Stimulated activated CD4-positive, alpha-beta T cell treated with anti-CD3 and anti-CD28 coated beads, Interleukin-12 subunit alpha, Interleukin-12 subunit beta, amount 100 ng/mL, for 48 hours (primary cell): ENCODE data around the gene CACNA2D3.

ENCODE experiments used
- DNase-seq, 3 donors: peaks; one replicate each; pipeline ENCODE4 v3.0.0-alpha.2; 2020; ENCODE audit warnings: low read depth in 2 of 3, low spot score in 1 of 3

The CACNA2D3 gene

DNA sequence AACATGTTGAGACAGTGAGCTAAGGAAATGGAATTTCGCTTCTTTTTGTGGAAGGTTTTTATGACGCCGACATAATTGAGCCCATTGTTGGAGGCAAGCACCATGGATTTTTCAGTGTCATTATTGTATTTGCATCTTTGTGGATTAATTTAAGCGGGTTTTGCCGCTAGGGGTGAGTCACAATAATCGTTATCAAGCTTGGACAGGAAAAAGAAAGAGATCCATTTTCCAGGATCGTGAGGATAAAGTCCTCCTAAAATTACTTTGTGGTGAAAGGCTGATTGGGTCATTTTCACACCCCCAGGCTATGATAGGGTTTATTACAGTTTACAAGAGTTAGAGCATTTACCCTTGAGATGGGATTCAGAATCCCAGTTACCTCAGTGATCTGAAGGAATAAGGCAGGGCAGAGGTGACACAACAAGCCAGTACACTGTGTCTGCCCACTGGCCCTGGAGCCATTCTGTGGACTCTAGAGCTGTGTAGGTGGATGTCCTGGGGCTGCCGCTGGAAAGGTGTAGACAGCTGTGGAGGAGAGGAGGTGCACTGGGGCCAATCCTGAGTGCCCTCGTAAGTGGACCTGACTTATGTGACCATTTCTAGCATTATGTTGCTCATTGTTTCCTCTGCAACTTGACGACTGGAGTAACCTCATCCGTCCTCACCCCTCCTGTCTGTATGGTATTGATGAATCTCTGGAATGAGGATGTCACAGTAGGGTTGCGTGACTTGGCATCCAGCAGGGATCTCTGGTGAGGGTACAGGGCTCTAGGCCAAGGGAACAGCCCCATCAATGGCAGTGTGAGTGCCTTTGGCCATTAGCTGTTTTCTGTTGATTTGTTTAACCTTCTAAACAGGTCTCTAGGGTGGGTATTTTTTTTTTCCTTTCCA is 435.4 kb downstream of the CACNA2D3 start:
- no peak for DNase-seq

DNA sequence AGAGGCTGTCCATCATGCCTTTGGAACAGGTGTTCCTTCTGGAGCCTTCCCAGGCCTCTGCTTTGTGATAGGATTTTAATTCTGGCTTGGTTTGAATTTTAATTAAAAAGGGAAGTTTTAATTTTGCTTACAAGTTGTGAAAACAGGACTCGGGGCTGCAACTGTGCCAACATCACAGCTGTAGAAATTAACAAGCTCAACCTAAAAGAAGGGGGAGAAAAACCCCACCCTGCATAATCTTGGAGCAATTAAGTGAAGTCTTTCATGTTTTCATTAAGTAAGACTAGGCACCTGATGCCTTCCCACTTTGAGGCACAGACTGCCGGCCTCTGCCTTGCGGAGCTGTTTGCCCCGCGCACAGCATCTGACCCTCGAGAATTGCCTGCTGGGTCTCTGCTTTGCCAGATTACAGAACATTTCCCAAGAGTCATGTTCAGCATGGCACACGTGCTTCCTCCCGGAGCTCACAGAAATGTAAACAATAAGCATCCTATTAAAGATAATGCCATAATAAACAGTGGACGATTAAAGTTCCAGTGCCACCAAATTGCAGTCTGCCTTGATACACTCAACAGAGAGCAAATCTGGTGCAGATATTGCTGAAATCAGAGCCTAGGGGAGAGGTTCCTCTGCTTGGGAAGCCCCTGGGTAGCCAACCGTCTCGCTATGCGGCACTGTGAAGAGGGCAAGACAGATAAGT is 441.3 kb downstream of the CACNA2D3 start:
- DNase-seq: no peak

DNA sequence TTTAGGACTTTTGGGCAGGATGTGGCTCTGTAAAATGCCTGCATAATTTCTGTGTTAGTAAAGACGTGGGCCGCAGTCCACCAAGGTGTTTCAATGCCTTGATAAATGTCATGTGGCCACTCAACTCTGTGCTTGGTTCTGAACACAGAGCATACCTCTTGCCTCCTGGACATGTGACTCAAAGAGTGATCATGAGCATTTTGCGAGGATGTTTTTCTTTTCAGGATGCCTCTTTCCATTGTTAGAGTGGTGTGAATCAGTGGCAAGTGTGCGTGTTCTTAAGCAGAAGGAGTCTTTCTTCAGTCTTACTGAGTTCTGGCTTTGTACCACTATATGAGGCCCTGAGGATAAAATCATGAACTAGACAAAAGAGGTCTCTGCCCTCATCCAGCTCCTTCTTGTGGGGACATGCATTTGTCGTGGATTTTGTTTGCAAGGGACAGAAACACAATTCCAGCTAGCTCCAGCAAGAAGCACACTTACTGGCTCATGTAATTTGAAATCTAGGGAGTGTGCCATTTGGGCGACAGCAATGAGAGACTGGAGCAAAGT is 442.1 kb downstream of the CACNA2D3 start:
- no peak for DNase-seq

DNA sequence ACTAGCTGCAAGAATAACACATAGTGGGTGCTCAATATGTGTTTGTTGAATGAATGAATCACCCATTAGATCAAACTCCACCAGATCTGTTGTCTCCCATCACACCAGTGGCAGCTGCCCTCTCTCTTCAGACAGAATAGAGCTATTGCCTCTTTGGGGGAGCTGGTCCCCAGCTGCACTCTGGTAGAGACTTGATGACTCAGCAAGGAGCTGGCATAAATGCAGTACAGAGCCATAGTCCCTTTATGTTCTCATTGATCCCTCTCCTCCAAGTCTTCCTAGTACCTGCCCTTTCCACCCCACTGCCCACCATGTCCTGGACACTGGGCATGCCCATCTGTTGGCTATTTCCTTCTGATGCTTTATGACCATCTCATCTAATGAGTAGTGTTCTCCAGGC is 443.6 kb downstream of the CACNA2D3 start:
- DNase-seq: no peak

DNA sequence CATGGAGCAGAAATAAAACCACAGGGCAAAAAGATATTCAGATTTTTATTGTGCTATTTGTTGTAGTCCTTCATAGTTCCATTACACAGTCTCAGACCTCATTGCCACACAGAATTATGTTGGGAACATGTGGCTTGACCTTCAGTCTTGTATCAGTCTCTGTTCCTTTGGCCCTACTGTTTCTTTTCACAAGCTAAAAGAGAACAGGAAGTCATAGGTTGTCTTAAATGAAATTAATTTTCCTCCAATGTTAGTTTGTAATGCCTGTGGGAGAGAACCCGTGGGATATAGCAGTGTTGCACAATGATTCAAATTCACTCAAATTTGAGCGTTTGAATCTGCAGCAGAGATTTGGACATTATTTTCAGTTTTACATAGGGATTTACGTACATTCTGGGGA is 445.6 kb downstream of the CACNA2D3 start:
- no peak for DNase-seq

DNA sequence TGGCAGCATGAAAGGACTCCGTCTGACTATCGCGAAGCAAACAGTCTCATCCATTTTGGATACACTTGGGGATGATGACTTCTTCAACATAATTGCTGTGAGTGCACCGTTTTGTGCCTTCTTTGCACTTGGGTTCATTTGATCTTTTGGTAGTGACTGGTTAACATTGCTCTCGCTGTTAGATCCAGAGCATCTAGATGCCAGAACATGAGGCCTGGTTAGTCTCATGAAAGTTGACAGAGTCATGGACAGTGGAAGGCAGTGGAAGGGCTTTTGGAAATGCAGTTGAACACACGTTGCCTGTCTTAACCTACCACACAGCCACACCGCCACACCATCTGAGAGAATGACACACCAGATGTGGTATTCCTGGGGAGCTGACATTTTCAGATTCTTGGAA is 447.7 kb downstream of the CACNA2D3 start:
- no peak for DNase-seq

DNA sequence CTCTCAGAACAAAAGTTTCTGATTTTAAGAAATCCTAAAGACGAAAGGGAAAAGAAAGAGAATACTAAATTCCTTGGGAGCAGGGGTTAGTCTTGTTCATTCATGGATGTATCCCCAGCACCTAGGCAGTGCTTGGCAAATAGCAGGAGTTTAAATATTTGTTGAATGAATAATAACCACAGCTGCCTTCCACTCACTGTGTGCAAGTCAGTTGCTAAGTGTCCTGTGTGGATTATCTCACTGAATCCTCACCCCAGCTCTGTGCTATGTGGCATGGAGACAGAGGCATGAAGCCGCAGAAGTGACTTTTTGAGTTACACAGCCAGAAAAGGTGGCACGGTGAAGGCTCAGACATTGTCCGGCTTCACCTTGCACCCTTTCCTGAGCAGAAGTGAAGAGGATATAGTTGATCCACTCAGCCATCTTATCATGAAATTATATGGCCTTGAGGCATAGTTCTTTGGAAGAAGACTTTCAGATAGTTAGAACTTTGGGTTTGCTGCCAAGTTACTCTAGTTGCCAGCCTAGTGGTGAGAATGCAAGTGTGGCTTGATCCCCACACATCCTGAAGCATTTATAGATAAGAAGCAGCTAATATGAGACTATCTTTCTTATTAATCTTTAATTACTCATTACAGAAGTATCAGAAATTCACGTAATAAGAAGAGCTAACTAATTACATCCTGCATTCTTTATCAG is 450.0 kb downstream of the CACNA2D3 start:
- DNase-seq: no peak

DNA sequence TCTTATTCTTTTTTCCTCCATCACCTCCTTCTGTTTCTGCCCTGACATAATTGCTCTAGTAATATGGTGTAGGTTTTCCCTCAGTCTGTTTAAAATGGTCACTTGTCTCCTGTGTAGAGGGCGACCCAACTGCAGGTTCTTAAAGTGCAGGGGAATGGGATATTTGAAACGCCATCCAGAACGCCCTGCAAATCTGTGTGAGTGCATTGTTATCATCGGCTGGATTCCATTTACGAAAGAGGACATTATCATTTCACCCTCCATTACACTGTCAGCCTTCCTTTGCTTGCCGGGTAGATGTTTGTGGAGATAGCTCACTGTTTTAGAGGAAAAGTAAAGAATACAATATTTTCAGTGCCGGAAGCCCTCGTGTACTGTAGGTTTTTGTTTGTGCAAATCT is 451.5 kb downstream of the CACNA2D3 start:
- no peak for DNase-seq

DNA sequence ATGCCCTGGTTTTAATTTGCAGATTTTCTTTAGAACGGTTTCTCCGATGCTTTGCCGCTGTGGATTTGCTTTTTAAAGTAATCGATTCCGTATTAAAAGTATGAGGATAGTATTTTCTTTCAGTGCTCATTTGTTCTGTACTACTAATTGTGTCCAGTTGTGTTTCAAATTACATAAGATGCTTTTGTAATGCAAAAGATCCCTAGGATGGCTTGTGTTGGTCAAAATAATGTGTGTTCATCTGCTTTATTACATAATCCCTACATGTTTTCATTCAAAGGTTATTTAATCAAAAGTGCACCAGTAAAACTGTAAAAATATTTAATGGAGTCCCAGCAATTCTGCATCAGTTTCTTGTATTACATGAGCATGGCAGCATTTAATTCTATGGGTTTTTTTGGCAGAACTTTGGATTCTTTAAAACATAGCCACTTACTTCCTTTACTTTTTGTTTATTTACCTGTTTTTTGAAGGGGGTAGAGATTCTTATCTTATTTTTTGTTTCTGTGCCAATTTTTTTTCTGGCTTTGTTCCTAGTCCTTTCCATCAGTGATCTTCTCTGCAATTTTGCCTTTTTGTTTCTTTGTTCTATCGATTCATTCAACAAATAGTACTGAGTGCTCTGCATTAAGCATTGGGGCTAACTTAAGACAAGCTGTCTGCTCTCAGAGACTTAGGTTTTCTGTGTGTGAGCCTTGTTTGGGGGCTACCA is 452.7 kb downstream of the CACNA2D3 start:
- DNase-seq: no peak

DNA sequence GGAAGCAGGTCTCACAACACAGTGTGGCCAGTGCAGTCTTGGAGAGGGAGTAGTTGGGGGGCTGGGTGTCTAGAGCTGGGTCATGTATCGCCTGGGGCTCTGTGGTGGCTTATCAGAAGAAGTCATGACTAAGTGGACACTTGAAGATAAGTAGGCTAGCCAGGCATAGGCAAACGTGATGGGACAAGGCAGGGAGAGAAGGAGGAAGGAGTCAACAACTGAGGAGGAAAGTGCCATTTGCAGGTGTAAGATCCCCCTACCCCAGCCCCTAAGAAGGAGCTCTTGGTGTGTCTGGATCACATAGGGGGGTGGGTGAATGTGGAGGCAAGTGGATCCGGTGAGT is 453.2 kb downstream of the CACNA2D3 start:
- DNase-seq: no peak

DNA sequence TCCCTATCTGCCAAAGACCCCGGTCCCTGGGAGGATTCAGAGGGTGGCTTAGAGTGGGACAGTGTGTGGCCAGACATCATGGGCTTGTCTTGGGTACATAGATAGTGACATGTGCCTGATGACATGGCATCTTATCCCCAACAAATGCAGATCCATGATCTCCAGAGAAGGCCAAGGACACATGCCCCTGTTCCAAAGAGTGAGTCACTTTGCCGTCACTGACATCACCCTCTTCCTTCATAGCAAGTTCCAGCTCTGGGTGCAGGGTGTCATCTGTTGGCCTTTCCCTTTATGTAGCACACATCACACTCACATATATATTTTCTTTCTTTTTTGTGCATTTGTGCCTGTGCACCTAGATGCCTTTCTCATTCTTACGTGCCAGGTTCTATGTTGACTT is 455.0 kb downstream of the CACNA2D3 start:
- no peak for DNase-seq

DNA sequence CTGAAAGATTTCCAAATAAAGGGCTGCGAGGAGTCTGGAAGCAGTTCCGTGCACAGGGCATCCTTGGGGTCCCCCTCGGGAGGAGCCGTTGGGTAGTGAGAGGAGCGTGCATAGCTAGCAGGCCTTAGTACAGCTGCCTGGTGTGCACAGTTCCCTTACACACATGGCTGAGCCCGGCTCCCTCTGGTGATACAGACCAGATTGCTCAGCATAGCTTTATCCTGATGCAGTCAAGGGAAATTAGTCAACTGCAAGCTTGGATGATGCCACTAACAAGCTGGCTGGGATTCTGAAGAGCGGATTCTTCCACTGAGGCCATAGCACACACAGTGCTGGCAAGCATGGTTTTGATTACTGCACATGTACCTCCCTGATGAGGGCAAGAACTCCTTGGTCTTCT is 456.1 kb downstream of the CACNA2D3 start:
- no peak for DNase-seq

DNA sequence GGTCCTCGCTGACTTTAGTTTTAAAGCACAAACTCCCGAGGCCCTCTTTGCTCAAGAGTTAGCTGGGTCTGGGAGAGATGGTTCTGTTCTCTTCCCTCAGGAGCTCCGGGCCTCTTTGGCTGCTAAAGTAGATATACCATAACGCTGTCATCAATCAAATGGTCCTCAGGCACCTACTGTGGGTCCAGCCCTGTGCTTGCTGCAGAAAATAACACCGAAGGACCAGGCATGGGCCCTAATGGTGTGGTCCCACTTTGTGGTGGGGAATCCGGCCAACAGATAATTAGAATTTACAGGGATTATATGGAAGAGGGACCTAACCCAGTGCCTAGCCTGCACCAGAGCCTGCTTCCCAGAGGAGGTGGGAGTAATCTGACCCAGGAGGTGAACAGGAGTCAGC is 458.1 kb downstream of the CACNA2D3 start:
- no peak for DNase-seq

DNA sequence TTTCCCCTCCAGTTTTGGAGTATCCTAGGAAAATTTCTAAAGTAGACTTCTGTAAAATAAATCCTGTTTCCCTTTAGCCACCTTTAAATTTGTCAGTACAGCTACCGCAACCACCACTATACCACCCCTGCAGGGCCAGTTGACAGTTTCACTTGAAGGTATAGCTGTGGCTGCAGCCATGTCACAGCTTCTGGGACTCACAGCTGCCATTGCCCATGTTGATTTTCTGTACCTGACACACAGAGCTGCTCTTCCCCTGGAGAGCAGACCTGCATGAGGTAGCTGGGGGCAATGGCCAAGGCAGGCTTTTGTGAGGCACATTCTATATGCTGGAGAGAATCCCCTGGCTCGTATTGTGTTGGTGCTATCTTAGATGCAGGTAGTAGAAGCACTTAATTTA is 460.1 kb downstream of the CACNA2D3 start:
- no peak for DNase-seq

DNA sequence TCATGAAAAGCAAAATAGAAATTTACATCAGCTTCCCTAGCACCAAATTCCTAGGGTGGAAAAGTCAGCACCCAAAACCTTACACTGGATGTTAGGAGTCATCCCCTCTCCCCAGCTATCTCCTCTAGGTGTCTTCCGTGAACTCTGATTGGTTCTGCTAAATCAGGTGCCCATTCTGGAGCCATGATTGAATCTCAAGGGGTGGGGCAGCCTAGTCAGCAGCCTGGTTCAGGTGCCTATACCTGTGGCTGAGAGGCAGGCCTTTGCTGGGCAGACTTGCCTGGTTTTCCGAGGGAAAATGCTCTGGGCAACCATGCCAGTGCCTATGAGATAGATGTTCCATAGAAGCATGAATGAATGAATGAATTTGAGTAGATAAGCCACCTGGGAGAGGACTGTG is 468.8 kb downstream of the CACNA2D3 start:
- no peak for DNase-seq

DNA sequence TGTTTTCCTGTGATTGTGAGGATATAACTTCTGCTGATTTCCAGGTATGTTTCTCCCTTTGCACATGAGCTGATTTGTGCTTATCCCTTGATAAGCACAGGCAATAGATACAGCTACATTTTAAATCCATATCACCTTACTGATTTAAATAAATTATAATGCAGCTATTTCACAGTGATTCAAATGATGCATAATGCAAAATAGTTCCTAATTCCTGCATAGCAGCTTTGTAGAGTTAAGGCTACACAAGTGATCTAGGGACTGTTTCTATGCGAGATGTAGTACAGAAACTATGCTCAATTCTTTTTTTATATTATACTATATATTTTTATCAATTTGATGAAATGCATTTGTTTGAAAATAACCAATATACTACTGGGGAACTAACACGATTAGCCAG is 471.3 kb downstream of the CACNA2D3 start:
- DNase-seq: no peak

DNA sequence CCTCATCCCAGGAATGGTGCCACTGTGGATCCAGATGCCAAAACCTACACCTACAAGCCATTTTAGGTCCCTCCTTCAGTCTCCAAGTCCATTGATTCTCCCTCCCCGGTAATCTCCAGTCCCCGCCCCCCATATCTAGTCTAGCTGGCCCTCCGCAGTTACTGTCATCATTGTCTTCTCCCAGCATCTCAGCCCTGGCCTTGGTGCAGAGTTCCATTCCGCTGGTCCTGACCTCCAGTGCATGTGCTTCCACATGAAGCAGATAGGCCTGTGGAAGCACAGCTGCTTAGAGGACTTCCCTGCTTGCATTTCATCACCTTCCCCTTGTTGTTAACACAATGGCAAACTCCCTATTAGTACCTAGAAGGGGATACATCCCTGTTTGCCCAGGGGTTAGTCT is 473.7 kb downstream of the CACNA2D3 start:
- no peak for DNase-seq

DNA sequence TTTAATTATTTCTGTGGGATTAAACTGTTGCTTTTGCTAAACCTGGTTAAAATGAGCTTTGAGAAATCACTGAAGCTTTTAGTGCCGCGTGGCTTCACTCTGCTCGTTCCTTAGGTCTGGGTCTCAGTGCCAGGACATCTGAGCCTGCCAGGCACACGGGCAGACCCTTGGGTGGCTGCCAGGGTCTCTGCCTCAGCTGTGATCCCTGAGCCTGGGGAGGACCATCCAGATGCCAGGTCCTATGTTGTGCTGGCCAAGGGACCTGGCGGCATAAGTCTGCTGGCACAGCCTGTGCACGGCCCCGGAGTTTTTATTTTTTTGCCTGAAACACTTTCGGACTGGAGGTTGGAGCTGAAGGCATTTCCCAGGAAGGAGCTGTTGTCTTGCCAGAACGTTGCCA is 477.4 kb downstream of the CACNA2D3 start:
- no peak for DNase-seq

DNA sequence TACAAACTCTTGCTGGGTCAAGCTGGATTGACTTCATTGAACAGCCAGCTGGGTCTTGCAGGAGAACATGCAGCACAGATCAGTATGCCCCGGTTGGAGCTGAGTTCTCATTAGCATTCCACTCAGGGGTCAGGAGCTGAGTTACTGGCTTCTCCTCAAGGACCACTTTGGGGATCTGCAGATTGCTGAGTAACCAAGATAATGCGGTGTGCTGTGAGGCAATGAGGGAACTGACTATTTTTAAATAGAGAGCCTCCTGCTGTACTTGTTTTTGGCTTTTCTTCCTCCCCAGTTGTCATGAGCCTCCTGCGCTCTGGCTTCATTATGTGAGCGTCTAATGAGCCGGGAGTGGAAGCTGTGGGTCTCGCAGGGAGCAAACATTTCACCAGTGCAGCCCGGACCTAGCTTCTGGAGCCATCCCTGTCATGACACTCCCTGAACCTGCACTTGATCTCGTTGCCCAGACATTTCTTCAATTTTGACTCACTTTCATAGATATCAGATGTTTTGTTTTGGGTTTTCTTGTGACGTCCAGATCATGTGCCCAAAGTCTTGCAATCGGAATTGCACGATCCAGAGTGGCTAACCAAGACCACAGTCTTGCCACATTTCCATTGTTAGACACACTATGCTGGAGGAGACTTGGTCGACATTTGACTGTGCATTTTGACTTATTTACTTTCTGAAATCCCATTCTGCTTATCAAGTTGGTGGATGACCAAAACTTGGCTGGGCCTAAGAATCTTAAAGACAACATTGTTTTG is 478.3 kb downstream of the CACNA2D3 start:
- DNase-seq: no peak

DNA sequence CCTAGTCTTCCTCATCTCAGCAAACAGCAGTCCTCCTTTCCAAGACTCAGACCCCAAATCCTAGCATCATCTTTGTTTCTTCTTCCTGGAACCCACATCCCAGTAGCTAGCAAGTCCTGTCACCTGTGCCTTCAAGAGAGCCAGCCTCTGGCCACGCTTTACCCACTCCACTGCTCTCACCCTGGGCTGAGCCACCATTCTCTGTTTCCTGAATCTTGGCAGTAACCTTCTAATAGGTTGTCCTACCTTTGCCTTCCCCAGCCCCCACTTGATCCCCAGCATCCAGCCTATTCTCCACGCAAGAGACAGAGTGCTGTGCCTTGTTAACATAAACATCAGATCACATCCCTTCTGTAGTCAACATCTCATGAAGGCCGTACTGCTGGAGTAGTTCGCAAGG is 482.1 kb downstream of the CACNA2D3 start:
- DNase-seq: no peak

DNA sequence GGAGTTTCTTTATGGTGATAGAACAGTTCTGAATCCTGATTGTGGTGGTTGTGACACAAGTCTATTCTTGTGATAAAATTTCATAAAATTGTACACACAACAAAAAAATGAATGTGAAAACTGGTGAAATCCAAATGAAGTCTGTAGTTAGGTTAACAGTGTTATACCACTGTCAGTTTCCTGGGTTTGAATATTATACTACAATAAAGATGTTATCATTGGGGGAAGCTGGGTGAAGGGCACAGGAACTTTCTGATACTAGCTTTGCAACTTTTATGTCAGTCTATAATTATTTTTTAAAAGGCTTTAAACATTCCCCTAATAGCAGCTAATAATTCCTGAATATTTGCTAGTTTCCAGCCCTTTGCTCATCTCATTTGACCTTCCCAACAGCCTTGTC is 485.7 kb downstream of the CACNA2D3 start:
- DNase-seq: no peak
